PFSK-1 (cell line): ENCODE measurements around the gene TENT5C.

Experiments used
- FOXP2 ChIP-seq: optimal IDR thresholded peaks from 2 replicates; pipeline ENCODE3; 2011; ENCODE audit warnings: borderline replicate concordance, control low read depth, inconsistent platforms; ENCODE audit not compliant: insufficient read depth; ENCODE audit errors: extremely low read length, extremely low read depth
- POLR2AphosphoS5 ChIP-seq: IDR thresholded peaks from 2 replicates; pipeline ENCODE4 v1.6.1; 2012; ENCODE audit warnings: low read depth, mild to moderate bottlenecking, control low read depth, low read length, moderate library complexity
- REST ChIP-seq, 2 experiments: IDR thresholded peaks; 2 replicates each; pipeline versions ENCODE4 v1.6.1 to v1.8.0; 2011 to 2012; ENCODE audit warnings: low read depth in 2 of 2, low read length in 2 of 2, control low read depth in 1 of 2, inconsistent platforms in 1 of 2, mild to moderate bottlenecking in 1 of 2, moderate library complexity in 1 of 2; ENCODE audit not compliant: insufficient read depth in 1 of 2
- SIN3A ChIP-seq: IDR thresholded peaks from 2 replicates; pipeline ENCODE4 v1.6.1; 2012; ENCODE audit warnings: mild to moderate bottlenecking, low read length, moderate library complexity, borderline replicate concordance; ENCODE audit not compliant: insufficient read depth
- TAF1 ChIP-seq: IDR thresholded peaks from 2 replicates; pipeline ENCODE4 v1.6.1; 2012; ENCODE audit warnings: low read length, control low read depth, borderline replicate concordance; ENCODE audit not compliant: insufficient read depth

TENT5C gene

GRCh38 chr1:117612517-117613248 is 6.8 kb downstream of the TENT5C start:
- no peak for TF ChIP-seq TAF1
- TF ChIP-seq FOXP2: no peak
- TF ChIP-seq SIN3A: no peak
- no peak for TF ChIP-seq POLR2AphosphoS5
- TF ChIP-seq REST (IDR thresholded peaks at IDR 0.05; ENCODE audit: insufficient read depth in 1 of 2, low read depth in 2 of 2, low read length in 2 of 2): no peak

GRCh38 chr1:117613249-117613968 is 7.6 kb downstream of the TENT5C start:
- no peak for TF ChIP-seq POLR2AphosphoS5

- TF ChIP-seq SIN3A: no peak
- no peak for TF ChIP-seq TAF1
- no peak for TF ChIP-seq FOXP2
- no peak for TF ChIP-seq REST (IDR thresholded peaks at IDR 0.05; ENCODE audit: insufficient read depth in 1 of 2, low read depth in 2 of 2, low read length in 2 of 2)
- TF ChIP-seq POLR2AphosphoS5: no peak
Measured at GRCh38 chr1:117613969-117614729, 8.3 kb downstream of the TENT5C start.

- TF ChIP-seq REST (IDR thresholded peaks at IDR 0.05; ENCODE audit: insufficient read depth in 1 of 2, low read depth in 2 of 2, low read length in 2 of 2) (no peak), TAF1 (no peak)
Measured at GRCh38 chr1:117615474-117615873, 9.6 kb downstream of the TENT5C start.

GRCh38 chr1:117616356-117616755 is 10.5 kb downstream of the TENT5C start:
- TF ChIP-seq FOXP2 (no peak), TAF1 (no peak), SIN3A (no peak), POLR2AphosphoS5 (no peak), REST (IDR thresholded peaks at IDR 0.05; ENCODE audit: insufficient read depth in 1 of 2, low read depth in 2 of 2, low read length in 2 of 2) (no peak)
